SU-DHL-6 (cell line): ENCODE measurements around the gene BCAS3.

Experiments used
- H2AFZ ChIP-seq: fragments of 200-600 bp; sonication (generic); 2 replicates; pipeline ENCODE4 v1.6.1; 2014; ENCODE audit warnings: low read depth, mild to moderate bottlenecking, moderate library complexity, mixed read lengths, antibody characterized with exemption, low read length; ENCODE audit not compliant: severe bottlenecking
- H3F3A ChIP-seq: fragments of 200-600 bp; shearing (Covaris generic); 2 replicates; pipeline ENCODE4 v1.6.0; 2016; ENCODE audit warnings: antibody characterized with exemption, mild to moderate bottlenecking; ENCODE audit not compliant: insufficient read depth
- H3K27ac ChIP-seq: fragments of 200-600 bp; sonication (generic); 2 replicates; pipeline ENCODE4 v1.5.1; 2016; ENCODE audit warnings: low read depth, mild to moderate bottlenecking, low read length, moderate library complexity, mixed read lengths
- H3K27me3 ChIP-seq: fragments of 200-600 bp; sonication (generic), shearing (Covaris generic); 2 replicates; pipeline ENCODE4 v1.6.0; 2014; ENCODE audit warnings: mild to moderate bottlenecking, low read length
- H3K36me3 ChIP-seq: fragments of 200-600 bp; sonication (generic); 2 replicates; pipeline ENCODE4 v1.6.1; 2014; ENCODE audit warnings: mild to moderate bottlenecking, low read length, mixed read lengths
- H3K4me2 ChIP-seq: fragments of 300-600, 200-600 bp; shearing (Covaris generic), sonication (generic); 2 replicates; pipeline ENCODE4 v1.6.0; 2014; ENCODE audit warnings: low read length, low read depth, mild to moderate bottlenecking; ENCODE audit not compliant: poor library complexity, severe bottlenecking
- H3K4me3 ChIP-seq: fragments of 200-600 bp; sonication (generic); 2 replicates; pipeline ENCODE4 v1.5.1; 2014; ENCODE audit warnings: antibody characterized with exemption, low read length, mild to moderate bottlenecking, mixed read lengths; ENCODE audit not compliant: insufficient read depth, poor library complexity, severe bottlenecking
- H3K79me2 ChIP-seq: fragments of 200-600 bp; sonication (generic); 2 replicates; pipeline ENCODE4 v1.6.1; 2014; ENCODE audit warnings: mild to moderate bottlenecking, low read length, moderate library complexity; ENCODE audit not compliant: insufficient read depth
- H3K9ac ChIP-seq: fragments of 200-600 bp; sonication (generic); 2 replicates; pipeline ENCODE4 v1.7.0; 2014; ENCODE audit warnings: mild to moderate bottlenecking, low read length
- H3K9me2 ChIP-seq: fragments of 200-600 bp; sonication (generic); replicated peaks from 2 replicates; pipeline ENCODE4 v1.6.1; 2014; ENCODE audit warnings: low read length; ENCODE audit not compliant: insufficient read depth
- H3K9me3 ChIP-seq: fragments of 200-600 bp; sonication (generic); 2 replicates; pipeline ENCODE4 v1.6.1; 2014; ENCODE audit warnings: low read length, mixed read lengths; ENCODE audit not compliant: insufficient read depth
- H4K20me1 ChIP-seq: fragments of 200-600 bp; sonication (generic); 2 replicates; pipeline ENCODE4 v1.6.1; 2014; ENCODE audit warnings: low read depth, mild to moderate bottlenecking, antibody characterized with exemption, low read length, moderate library complexity, mixed read lengths
- EZH2phosphoT487 ChIP-seq: fragments of 200-600 bp; sonication (generic), shearing (Covaris generic); conservative IDR thresholded peaks from 2 replicates; pipeline ENCODE4 v1.6.1; 2018; ENCODE audit warnings: mild to moderate bottlenecking, antibody characterized with exemption, low read length, moderate library complexity, mixed read lengths
- TF ChIP-seq, protein P1 (sequence below): fragments of 200-600 bp; sonication (generic); IDR thresholded peaks from one replicate; pipeline ENCODE4 v1.5.1; 2017; ENCODE audit warnings: antibody characterized with exemption, mild to moderate bottlenecking, low read length, moderate library complexity; ENCODE audit not compliant: insufficient read depth, poor library complexity, severe bottlenecking

BCAS3 gene

DNA sequence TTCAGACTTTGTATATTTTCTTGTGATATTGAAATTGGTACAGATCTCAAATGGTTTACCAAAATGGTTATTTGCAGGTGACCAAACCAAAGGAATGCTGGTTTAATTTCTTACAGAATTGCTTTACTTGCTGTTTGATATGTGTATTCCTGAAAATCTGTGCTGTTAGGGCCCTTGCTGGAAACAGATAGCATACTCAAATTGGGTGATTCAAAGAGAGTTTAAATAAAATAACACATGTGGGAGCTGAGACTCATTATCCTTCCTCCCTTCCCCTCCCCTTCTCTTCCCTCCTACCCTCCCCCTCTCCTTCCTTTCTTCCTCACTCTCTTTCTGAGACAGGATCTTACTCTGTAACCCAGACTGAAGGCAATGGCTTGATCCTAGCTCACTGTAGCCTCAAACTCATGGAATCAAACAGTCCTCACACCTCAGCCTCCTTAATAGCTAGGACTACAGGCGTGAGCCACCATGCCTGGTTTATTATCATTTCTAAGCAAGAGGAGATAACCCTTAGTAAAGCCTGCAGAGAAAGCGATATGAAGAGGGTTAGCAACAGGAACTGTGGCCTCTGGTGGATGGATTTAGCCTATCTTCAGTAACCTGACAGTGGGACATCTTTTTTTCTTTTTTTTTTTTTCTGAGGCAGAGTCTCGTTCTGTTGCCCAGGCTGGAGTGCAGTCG, 141.9 kb downstream of the BCAS3 start:
- Histone ChIP-seq H3K79me2 (no peaks in the 10 kb centered on the region), H4K20me1 (no peaks in the 10 kb centered on the region), H3K36me3 (no peaks in the 10 kb centered on the region), H3K9me3 (no peaks in the 10 kb centered on the region), H2AFZ (no peak overlapping the region), H3K27ac (no peak overlapping the region), H3K4me2 (no peak overlapping the region), H3K4me3 (no peak overlapping the region), H3K9ac (no peak overlapping the region), H3K27me3 (no peaks in the 10 kb centered on the region), H3F3A (no peaks in the 10 kb centered on the region), H3K9me2 (no peaks in the 10 kb centered on the region)
- no peak for TF ChIP-seq EZH2phosphoT487
- TF ChIP-seq, protein P1, sequence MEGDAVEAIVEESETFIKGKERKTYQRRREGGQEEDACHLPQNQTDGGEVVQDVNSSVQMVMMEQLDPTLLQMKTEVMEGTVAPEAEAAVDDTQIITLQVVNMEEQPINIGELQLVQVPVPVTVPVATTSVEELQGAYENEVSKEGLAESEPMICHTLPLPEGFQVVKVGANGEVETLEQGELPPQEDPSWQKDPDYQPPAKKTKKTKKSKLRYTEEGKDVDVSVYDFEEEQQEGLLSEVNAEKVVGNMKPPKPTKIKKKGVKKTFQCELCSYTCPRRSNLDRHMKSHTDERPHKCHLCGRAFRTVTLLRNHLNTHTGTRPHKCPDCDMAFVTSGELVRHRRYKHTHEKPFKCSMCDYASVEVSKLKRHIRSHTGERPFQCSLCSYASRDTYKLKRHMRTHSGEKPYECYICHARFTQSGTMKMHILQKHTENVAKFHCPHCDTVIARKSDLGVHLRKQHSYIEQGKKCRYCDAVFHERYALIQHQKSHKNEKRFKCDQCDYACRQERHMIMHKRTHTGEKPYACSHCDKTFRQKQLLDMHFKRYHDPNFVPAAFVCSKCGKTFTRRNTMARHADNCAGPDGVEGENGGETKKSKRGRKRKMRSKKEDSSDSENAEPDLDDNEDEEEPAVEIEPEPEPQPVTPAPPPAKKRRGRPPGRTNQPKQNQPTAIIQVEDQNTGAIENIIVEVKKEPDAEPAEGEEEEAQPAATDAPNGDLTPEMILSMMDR: no peak

DNA sequence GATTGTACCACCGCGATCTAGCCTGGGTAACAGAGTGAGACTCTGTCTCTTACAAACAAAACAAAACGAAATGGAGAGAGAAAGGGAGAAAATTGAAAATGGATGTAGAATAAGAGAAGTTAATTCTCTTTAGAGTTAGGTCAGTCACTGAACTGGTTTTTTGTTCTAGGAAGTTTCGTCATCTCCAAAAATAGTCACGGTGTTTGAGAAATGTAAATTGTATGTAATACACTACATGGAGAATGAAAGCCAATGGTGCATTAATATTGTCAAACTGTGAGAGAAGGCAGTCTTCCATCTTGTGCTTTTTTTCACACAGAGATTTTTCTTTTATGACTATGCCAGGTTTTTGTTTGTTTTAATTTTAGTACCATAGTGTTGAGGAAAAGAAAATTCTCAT, 145.9 kb downstream of the BCAS3 start:
- Histone ChIP-seq H3K9me3 (no peaks in the 10 kb centered on the region), H3K9ac (no peak overlapping the region), H3K79me2 (no peaks in the 10 kb centered on the region), H3K27ac (no peak overlapping the region), H3K36me3 (no peaks in the 10 kb centered on the region), H3F3A (no peaks in the 10 kb centered on the region), H2AFZ (no peak overlapping the region), H3K9me2 (no peaks in the 10 kb centered on the region), H3K4me2 (no peak overlapping the region), H3K27me3 (no peaks in the 10 kb centered on the region), H4K20me1 (no peaks in the 10 kb centered on the region), H3K4me3 (no peak overlapping the region)
- no peak for TF ChIP-seq EZH2phosphoT487
- TF ChIP-seq, protein P1: no peak

DNA sequence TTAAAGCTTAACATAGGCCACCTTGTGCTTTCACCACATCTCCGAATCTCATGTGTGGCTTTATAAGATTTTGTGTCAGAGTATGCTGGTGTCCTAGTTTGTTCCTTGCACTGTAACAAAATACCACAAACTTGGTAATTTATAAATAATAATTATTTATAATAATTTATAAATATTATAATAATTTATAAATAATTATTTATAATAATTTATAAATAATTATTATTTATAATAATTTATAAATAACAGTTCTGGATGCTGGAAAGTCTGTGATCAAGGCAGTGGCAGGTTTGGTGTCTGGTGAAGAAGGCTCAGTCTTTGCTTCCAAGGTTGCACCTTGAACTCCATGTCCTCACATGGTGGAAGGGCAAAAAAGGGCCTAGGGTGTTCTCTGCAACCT, 147.7 kb downstream of the BCAS3 start:
- H3K36me3 ChIP-seq: no peaks in the 10 kb centered on the region
- no peaks in the 10 kb centered on the region for H3K9me3 ChIP-seq
- no peaks in the 10 kb centered on the region for H3F3A ChIP-seq
- H3K9ac ChIP-seq: no peak overlapping the region
- H2AFZ ChIP-seq: no peak overlapping the region
- no peak overlapping the region for H3K4me2 ChIP-seq
- no peaks in the 10 kb centered on the region for H3K79me2 ChIP-seq
- H4K20me1 ChIP-seq: no peaks in the 10 kb centered on the region
- no peaks in the 10 kb centered on the region for H3K9me2 ChIP-seq
- no peak for TF ChIP-seq EZH2phosphoT487
- TF ChIP-seq, protein P1: no peak
- no peak overlapping the region for H3K4me3 ChIP-seq
- H3K27ac ChIP-seq: no peak overlapping the region
- H3K27me3 ChIP-seq: no peaks in the 10 kb centered on the region
